ENCODE results near the gene RALGPS1. TPM values are rescaled to one million over a fixed set of nuclear protein-coding genes. Genes with fewer than 3 reads are reported as not detected.

Gene RALGPS1
- total and polyA plus RNA-seq, 2 of the 8 experiments (the other 6 are each of a cell fraction or from before 2014, with no cell fraction given), result 20.0 to 23.5 TPM

DNA sequence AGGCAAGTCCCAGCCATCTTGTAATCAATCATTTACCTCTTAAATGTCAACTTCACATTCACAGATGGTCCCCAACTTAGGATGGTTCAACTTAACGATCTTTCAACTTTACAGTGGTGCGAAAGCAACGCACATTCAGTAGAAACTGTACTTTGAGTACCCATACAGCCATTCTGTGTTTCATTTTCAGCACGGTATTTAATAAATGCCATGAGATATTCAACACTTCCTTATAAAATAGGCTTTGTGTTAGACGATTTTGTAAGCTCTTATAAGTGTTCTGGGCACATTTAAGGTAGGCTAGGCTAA, 254.9 kb downstream of the RALGPS1 start:
- Histone ChIP-seq H2AK5ac (ENCODE audit: low read depth, low read length) (no peak overlapping the region), H3K14ac (ENCODE audit: insufficient read length) (no peak overlapping the region), H4K91ac (replicated peaks; ENCODE audit: insufficient read length, low read length) (no peak overlapping the region), H3K27ac (ENCODE audit: low read depth, low read length) (no peak overlapping the region), H4K5ac (ENCODE audit: insufficient read length, low read depth, low read length) (no peak overlapping the region), H3K79me1 (ENCODE audit: low read depth, low read length) (no peaks in the 10 kb centered on the region), H3K56ac (replicated peaks; ENCODE audit: insufficient read length, low read depth, low read length) (no peak overlapping the region), H2BK120ac (replicated peaks; ENCODE audit: low read depth, low read length) (no peak overlapping the region), H3K27me3 (replicated peaks in 1 of 4; ENCODE audit: control insufficient read depth in 3 of 4, extremely low read depth in 1 of 4, insufficient read depth in 3 of 4, low read length in 3 of 4) (no peaks in the 10 kb centered on the region), H2BK15ac (ENCODE audit: low read length) (no peak overlapping the region), H3K4me2 (ENCODE audit: insufficient read depth in 1 of 2, low read depth in 2 of 2, low read length in 2 of 2) (no peak overlapping the region), H3K9ac (replicated peaks in 1 of 4; ENCODE audit: extremely low read depth in 1 of 4, low read depth in 3 of 4, low read length in 3 of 4) (no peak overlapping the region), H2BK20ac (ENCODE audit: low read length) (no peak overlapping the region), H3K4me1 (replicated peaks in 1 of 4; ENCODE audit: control insufficient read depth in 3 of 4, insufficient read depth in 4 of 4, low read length in 3 of 4) (peaks cover 0 to 6% (median 1%) of the 10 kb centered on the region in 4 experiments; a peak in 2 of 7 replicates), H4K8ac (ENCODE audit: extremely low read depth, insufficient read depth, low read length) (no peak overlapping the region), H3K4ac (replicated peaks; ENCODE audit: insufficient read length, low read depth, low read length) (no peak overlapping the region), H2AFZ (ENCODE audit: low read length) (no peak overlapping the region), H3K9me3 (ENCODE audit: insufficient read depth in 2 of 2, low read depth in 1 of 2, low read length in 1 of 2) (no peaks in the 10 kb centered on the region), H4K20me1 (replicated peaks in 1 of 2; ENCODE audit: control insufficient read depth in 1 of 2, insufficient read depth in 2 of 2, low read length in 2 of 2) (no peaks in the 10 kb centered on the region), H3K36me3 (ENCODE audit: control insufficient read depth in 2 of 4, insufficient read depth in 4 of 4, low read length in 3 of 4) (no peaks in the 10 kb centered on the region; a peak in 2 of 8 replicates), H3K79me2 (ENCODE audit: control insufficient read depth in 1 of 2, insufficient read depth in 2 of 2, low read length in 2 of 2) (no peaks in the 10 kb centered on the region), H3K23me2 (ENCODE audit: low read depth, low read length) (no peaks in the 10 kb centered on the region), H3K23ac (ENCODE audit: insufficient read length) (no peak overlapping the region), H2BK5ac (ENCODE audit: low read depth, low read length) (no peak overlapping the region), H2BK12ac (ENCODE audit: low read depth, low read length) (no peak overlapping the region), H3K18ac (ENCODE audit: extremely low read depth, low read length) (no peak overlapping the region), H3K4me3 (ENCODE audit: extremely low read depth in 1 of 4, insufficient read depth in 2 of 4, low read depth in 3 of 4, low read length in 4 of 4) (no peak overlapping the region)
- 79% methylated on average over 5 of the region's 5 CpGs; no CpG with 5 or more reads in 1 of the 2 experiments for WGBS, 2 experiments (ENCODE audit: extremely low coverage in 1 of 2, insufficient coverage in 1 of 2, insufficient read length in 1 of 2, insufficient replicate concordance in 2 of 2, low coverage in 1 of 2, low lambda C conversion rate in 2 of 2, missing lambda C conversion rate in 1 of 2)
- POLR2A ChIA-PET (ENCODE audit: partially characterized antibody), result no interaction called here
- DNase-seq (ENCODE audit: low read depth in 1 of 2, low spot score in 2 of 2) (no peak), FAIRE-seq (no peak)
- CTCF ChIA-PET (ENCODE audit: partially characterized antibody), result interaction anchor here (0.8 to 1.4 kb wide), 2 partner anchors 27 to 204 kb away, joined by 5 to 6 read pairs; no protein-coding TSS in a partner anchor
- TF ChIP-seq TAF1 (IDR thresholded peaks at IDR 0.05; ENCODE audit: low read depth, low read length), result no peak
- TF ChIP-seq SP4 (IDR thresholded peaks at IDR 0.05; ENCODE audit: low read length), result no peak
- no peak for TF ChIP-seq CBX8 (IDR thresholded peaks at IDR 0.05; ENCODE audit: borderline replicate concordance, low read depth, low read length)
- no peak for TF ChIP-seq GABPA (IDR thresholded peaks at IDR 0.05; ENCODE audit: borderline replicate concordance, insufficient read depth, low read length)

All from H1 (cell line).